HEK293 (cell line): ENCODE data around the gene AK5.
"Not testable (repeated sequence)": the region's sequence is repeated elsewhere in the genome, so short reads cannot be mapped to it uniquely, and the experiment has no call there.

ENCODE experiments used
- CTCF ChIA-PET: fragments of 350-600 bp; formaldehyde crosslinking; extraction: SDS; loops from one replicate; lab custom pipeline; 2021; ENCODE audit warnings: antibody characterized with exemption; lab: Yijun Ruan, JAX
- POLR2A ChIA-PET: fragments of 300-600 bp; formaldehyde crosslinking; extraction: SDS; loops from one replicate; lab custom pipeline; 2020; ENCODE audit warnings: antibody characterized with exemption, inconsistent platforms; lab: Yijun Ruan, JAX
- H3K27ac ChIP-seq: fragments of 200-500 bp; sonication (Bioruptor generic); 2 replicates; pipeline ENCODE4 v1.5.1; 2014; ENCODE audit warnings: low read depth, low read length, control low read depth, inconsistent platforms; ENCODE audit errors: extremely low read depth
- H3K36me3 ChIP-seq, 2 experiments: fragments of 200-500 bp in 1 of 2; sonication (Bioruptor generic) in 1 of 2; 1 replicate in 1 of 2; 2 replicates in 1 of 2; pipeline ENCODE4 v1.5.1; 2014 to 2017; ENCODE audit warnings: inconsistent platforms in 2 of 2, low read length in 2 of 2; ENCODE audit not compliant: control insufficient read depth in 2 of 2, insufficient read depth in 1 of 2
- H3K4me1 ChIP-seq: fragments of 200-500 bp; sonication (Bioruptor generic); 2 replicates; pipeline ENCODE4 v1.5.1; 2014; ENCODE audit warnings: mild to moderate bottlenecking, low read length, inconsistent platforms; ENCODE audit not compliant: control insufficient read depth, insufficient read depth
- H3K4me3 ChIP-seq: 2 replicates; pipeline ENCODE4 v1.5.1; 2011; ENCODE audit warnings: low read depth, mild to moderate bottlenecking, control low read depth, low read length, moderate library complexity
- H3K9me3 ChIP-seq: fragments of 200-500 bp; sonication (Bioruptor generic); 2 replicates; pipeline ENCODE4 v1.5.1; 2014; ENCODE audit warnings: low read depth, low read length, inconsistent platforms; ENCODE audit not compliant: control insufficient read depth, insufficient read depth
- GLI2 ChIP-seq: fragments of 450-650 bp; formaldehyde crosslinking; IDR thresholded peaks from 2 replicates; pipeline ENCODE4; 2017; ENCODE audit warnings: missing biosample characterization, missing genetic modification characterization, low read depth, borderline replicate concordance
- GLIS1 ChIP-seq: fragments of 450-650 bp; formaldehyde crosslinking; IDR thresholded peaks from 2 replicates; pipeline ENCODE4 v1.5.1; 2016; ENCODE audit warnings: missing biosample characterization, missing genetic modification characterization
- IKZF3 ChIP-seq: fragments of 450-650 bp; IDR thresholded peaks from 2 replicates; pipeline ENCODE4 v1.5.0; 2018; ENCODE audit warnings: missing biosample characterization, mild to moderate bottlenecking, missing genetic modification characterization, moderate library complexity
- PRDM4 ChIP-seq: fragments of 450-650 bp; formaldehyde crosslinking; IDR thresholded peaks from 2 replicates; pipeline ENCODE4 v1.5.1; 2017; ENCODE audit warnings: missing biosample characterization, missing genetic modification characterization
- WT1 ChIP-seq: fragments of 450-650 bp; formaldehyde crosslinking; IDR thresholded peaks from 2 replicates; pipeline ENCODE4 v1.5.1; 2016; ENCODE audit warnings: missing biosample characterization, missing genetic modification characterization
- ZBTB7A ChIP-seq: fragments of 450-650 bp; formaldehyde crosslinking; IDR thresholded peaks from 2 replicates; pipeline ENCODE4 v1.5.1; 2016; ENCODE audit warnings: low read depth, missing biosample characterization, missing genetic modification characterization
- ZFHX2 ChIP-seq: fragments of 450-650 bp; formaldehyde crosslinking; conservative IDR thresholded peaks from 2 replicates; pipeline ENCODE4 v1.5.1; 2016; ENCODE audit warnings: missing biosample characterization, missing genetic modification characterization
- ZNF146 ChIP-seq: fragments of 450-650 bp; formaldehyde crosslinking; IDR thresholded peaks from 2 replicates; pipeline ENCODE4 v1.5.1; 2016; ENCODE audit warnings: missing biosample characterization, missing genetic modification characterization
- ZNF221 ChIP-seq: fragments of 450-650 bp; formaldehyde crosslinking; IDR thresholded peaks from 2 replicates; pipeline ENCODE4 v1.5.1; 2017; ENCODE audit warnings: missing biosample characterization, missing genetic modification characterization, borderline replicate concordance
- ZNF239 ChIP-seq: fragments of 450-650 bp; formaldehyde crosslinking; IDR thresholded peaks from 2 replicates; pipeline ENCODE4 v1.5.1; 2016; ENCODE audit warnings: missing biosample characterization, missing genetic modification characterization
- ZNF266 ChIP-seq: fragments of 450-650 bp; formaldehyde crosslinking; IDR thresholded peaks from 2 replicates; pipeline ENCODE4 v1.5.1; 2016; ENCODE audit warnings: missing biosample characterization, missing genetic modification characterization, low read depth
- ZNF274 ChIP-seq, 2 experiments: fragments of 200-500 bp in 1 of 2; fragments of 450-650 bp in 1 of 2; sonication (Bioruptor generic) in 1 of 2; formaldehyde crosslinking in 1 of 2; IDR thresholded peaks; 2 replicates each; pipeline versions ENCODE4 v1.5.1 to v1.6.1; 2014 to 2016; ENCODE audit warnings: borderline replicate concordance in 1 of 2, inconsistent platforms in 1 of 2, low read length in 1 of 2, missing biosample characterization in 1 of 2, missing genetic modification characterization in 1 of 2
- ZNF302 ChIP-seq: fragments of 450-650 bp; formaldehyde crosslinking; IDR thresholded peaks from 2 replicates; pipeline ENCODE4 v1.5.1; 2016; ENCODE audit warnings: missing biosample characterization, missing genetic modification characterization, low read depth
- ZNF398 ChIP-seq: fragments of 450-650 bp; formaldehyde crosslinking; IDR thresholded peaks from 2 replicates; pipeline ENCODE4 v1.5.1; 2017; ENCODE audit warnings: missing biosample characterization, missing genetic modification characterization
- ZNF423 ChIP-seq: fragments of 450-650 bp; formaldehyde crosslinking; IDR thresholded peaks from 2 replicates; pipeline ENCODE4 v1.5.1; 2016; ENCODE audit warnings: missing biosample characterization, missing genetic modification characterization
- ZNF433 ChIP-seq: fragments of 450-650 bp; formaldehyde crosslinking; IDR thresholded peaks from 2 replicates; pipeline ENCODE4 v1.5.1; 2016; ENCODE audit warnings: missing biosample characterization, missing genetic modification characterization, low read depth
- ZNF473 ChIP-seq: fragments of 450-650 bp; formaldehyde crosslinking; IDR thresholded peaks from 2 replicates; pipeline ENCODE4 v1.5.1; 2017; ENCODE audit warnings: missing biosample characterization, missing genetic modification characterization
- ZNF501 ChIP-seq: fragments of 450-650 bp; formaldehyde crosslinking; IDR thresholded peaks from 2 replicates; pipeline ENCODE4 v1.5.1; 2016; ENCODE audit warnings: missing biosample characterization, missing genetic modification characterization
- ZNF544 ChIP-seq: fragments of 450-650 bp; formaldehyde crosslinking; IDR thresholded peaks from 2 replicates; pipeline ENCODE4 v1.5.0; 2017; ENCODE audit warnings: missing biosample characterization, missing genetic modification characterization
- ZNF548 ChIP-seq: fragments of 450-650 bp; formaldehyde crosslinking; IDR thresholded peaks from 2 replicates; pipeline ENCODE4 v1.5.1; 2016; ENCODE audit warnings: missing biosample characterization, missing genetic modification characterization
- ZNF549 ChIP-seq: fragments of 450-650 bp; IDR thresholded peaks from 2 replicates; pipeline ENCODE4 v1.5.1; 2018; ENCODE audit warnings: missing biosample characterization, missing genetic modification characterization, mild to moderate bottlenecking, inconsistent platforms, moderate library complexity
- ZNF558 ChIP-seq: fragments of 450-650 bp; formaldehyde crosslinking; IDR thresholded peaks from 2 replicates; pipeline ENCODE4 v1.5.1; 2016; ENCODE audit warnings: missing biosample characterization, missing genetic modification characterization
- ZNF560 ChIP-seq: fragments of 450-650 bp; formaldehyde crosslinking; IDR thresholded peaks from 2 replicates; pipeline ENCODE4 v1.5.1; 2017; ENCODE audit warnings: missing biosample characterization, missing genetic modification characterization, borderline replicate concordance
- ZNF571 ChIP-seq: fragments of 450-650 bp; formaldehyde crosslinking; IDR thresholded peaks from 2 replicates; pipeline ENCODE4 v1.5.0; 2017; ENCODE audit warnings: missing biosample characterization, missing genetic modification characterization
- ZNF580 ChIP-seq: fragments of 450-650 bp; formaldehyde crosslinking; IDR thresholded peaks from 2 replicates; pipeline ENCODE4 v1.5.1; 2016; ENCODE audit warnings: missing biosample characterization, missing genetic modification characterization
- ZNF660 ChIP-seq: fragments of 450-650 bp; IDR thresholded peaks from 2 replicates; pipeline ENCODE4 v1.5.1; 2018; ENCODE audit warnings: missing biosample characterization, mild to moderate bottlenecking, missing genetic modification characterization
- ZNF664 ChIP-seq: fragments of 450-650 bp; formaldehyde crosslinking; IDR thresholded peaks from 2 replicates; pipeline ENCODE4 v1.5.1; 2016; ENCODE audit warnings: missing biosample characterization, missing genetic modification characterization
- ZNF707 ChIP-seq: fragments of 450-650 bp; formaldehyde crosslinking; IDR thresholded peaks from 2 replicates; pipeline ENCODE4 v1.5.1; 2016; ENCODE audit warnings: missing biosample characterization, missing genetic modification characterization
- ZNF76 ChIP-seq: fragments of 450-650 bp; formaldehyde crosslinking; IDR thresholded peaks from 2 replicates; pipeline ENCODE4; 2016; ENCODE audit warnings: low read depth, missing biosample characterization, missing genetic modification characterization, borderline replicate concordance
- ZNF785 ChIP-seq: fragments of 450-650 bp; formaldehyde crosslinking; IDR thresholded peaks from 2 replicates; pipeline ENCODE4 v1.5.1; 2016; ENCODE audit warnings: missing biosample characterization, missing genetic modification characterization
- ZSCAN16 ChIP-seq: fragments of 450-650 bp; formaldehyde crosslinking; IDR thresholded peaks from 2 replicates; pipeline ENCODE4 v1.5.1; 2016; ENCODE audit warnings: missing biosample characterization, missing genetic modification characterization

AK5 gene

GRCh38 chr1:77408933-77409332, 127.1 kb downstream of the AK5 start:
- not testable (repeated sequence) for H3K4me3 ChIP-seq, H3K4me1 ChIP-seq, H3K36me3 ChIP-seq
- CTCF ChIA-PET, result interaction anchor here (1.0 kb wide), 1 partner anchor 9 kb away, joined by 3 read pairs; no protein-coding TSS in a partner anchor
- peak; percentile 78 for TF ChIP-seq ZNF146
- TF ChIP-seq ZNF580 (tag by site-specific recombination), result peak; percentile 14; the same call in 1 of the 2 replicates
- TF ChIP-seq, all 188 proteins: peak for 2; not testable (repeated sequence) for 186
- POLR2A ChIA-PET, H3K9me3 ChIP-seq, H3K27ac ChIP-seq: not testable (repeated sequence)

- ChIA-PET CTCF (interaction anchor here (0.6 to 0.7 kb wide), 4 partner anchors 11 to 476 kb away, joined by 3 read pairs; no protein-coding TSS in a partner anchor), POLR2A (no interaction called here)
- H3K4me3 ChIP-seq, result no peak overlapping the region
- no peaks in the 10 kb centered on the region for H3K4me1 ChIP-seq
- no peaks in the 10 kb centered on the region for H3K9me3 ChIP-seq
- no peaks in the 10 kb centered on the region for H3K36me3 ChIP-seq
- H3K27ac ChIP-seq, result no peak overlapping the region
- TF ChIP-seq ZNF548 (tag by site-specific recombination), result no peak
- TF ChIP-seq ZNF544 (tag by site-specific recombination), result no peak
- no peak for TF ChIP-seq ZNF433 (tag by site-specific recombination)
- TF ChIP-seq ZNF707 (tag by site-specific recombination), result no peak
- TF ChIP-seq ZNF558 (tag by site-specific recombination), result no peak
- no peak for TF ChIP-seq ZNF274 (IDR thresholded peaks at IDR 0.05; ENCODE audit: low read length)
- TF ChIP-seq ZNF274 (tag by site-specific recombination; IDR thresholded peaks at IDR 0.05; ENCODE audit: borderline replicate concordance), result no peak
- TF ChIP-seq ZNF664, result no peak
- TF ChIP-seq ZNF501 (tag by site-specific recombination), result no peak
- TF ChIP-seq GLIS1 (tag by site-specific recombination), result peak; percentile 62; the same call in 1 of the 2 replicates
- no peak for TF ChIP-seq ZBTB7A
- TF ChIP-seq IKZF3 (tag by site-specific recombination), result no peak
- TF ChIP-seq GLI2, result no peak
- TF ChIP-seq ZNF560, result no peak
- no peak for TF ChIP-seq ZNF398 (tag by site-specific recombination)
- no peak for TF ChIP-seq ZNF239 (tag by site-specific recombination)
- no peak for TF ChIP-seq ZNF473
- 0 out of 2 replicates have a peak, but pooled peaks have one; percentile 39 for TF ChIP-seq PRDM4 (tag by site-specific recombination)
- TF ChIP-seq WT1 (tag by site-specific recombination), result no peak
- TF ChIP-seq ZNF785, result no peak
- no peak for TF ChIP-seq ZNF221
- no peak for TF ChIP-seq ZNF549
- peak; percentile 100 for TF ChIP-seq ZNF660 (tag by site-specific recombination)
- no peak for TF ChIP-seq ZNF266 (tag by site-specific recombination)
- TF ChIP-seq ZNF302 (tag by site-specific recombination), result no peak
- no peak for TF ChIP-seq ZNF571
- no peak for TF ChIP-seq ZFHX2 (tag by site-specific recombination)
- TF ChIP-seq ZSCAN16 (tag by site-specific recombination), result no peak
- no peak for TF ChIP-seq ZNF423 (tag by site-specific recombination)
- TF ChIP-seq ZNF76 (tag by site-specific recombination), result no peak
Observed at GRCh38 chr1:77412069-77412819, 130.4 kb downstream of the AK5 start.
